Panc1 (cell line): ENCODE measurements around the gene TRAPPC2B.

Experiments
- TCF7L2 ChIP-seq: IDR thresholded peaks from 2 replicates; pipeline ENCODE4 v1.6.1; 2011; ENCODE audit warnings: mild to moderate bottlenecking, low read depth, low read length, inconsistent platforms
- TF ChIP-seq, protein P1 (sequence below): fragments of 450-650 bp; IDR thresholded peaks from 2 replicates; pipeline ENCODE4 v1.5.1; 2017; ENCODE audit warnings: mild to moderate bottlenecking
- TF ChIP-seq, protein P2 (sequence below), 2 experiments: IDR thresholded peaks; 2 replicates each; pipeline ENCODE4 v1.6.1; 2011 to 2012; ENCODE audit warnings: low read depth in 2 of 2, control low read depth in 1 of 2, low read length in 1 of 2, mild to moderate bottlenecking in 1 of 2, moderate library complexity in 1 of 2; ENCODE audit not compliant: insufficient read depth in 1 of 2

DNA sequence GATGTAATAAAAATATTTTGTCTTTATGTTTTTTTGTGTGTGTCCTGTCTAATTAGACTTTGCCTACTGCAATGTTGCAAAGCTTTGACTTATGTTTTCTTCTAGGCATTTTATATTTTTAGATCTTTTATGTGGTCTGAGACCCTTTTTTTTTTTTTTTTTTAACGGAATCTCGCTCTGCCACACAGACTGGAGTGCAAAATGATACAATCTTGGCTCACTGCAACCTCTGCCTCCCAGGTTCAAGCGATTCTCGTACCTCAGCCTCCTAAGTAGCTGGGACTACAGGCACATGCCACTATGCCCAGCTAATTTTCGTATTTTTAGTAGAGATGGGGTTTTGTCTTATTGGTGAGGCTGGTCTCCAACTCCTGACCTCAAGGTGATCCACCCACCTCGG, 20.8 kb upstream of the TRAPPC2B start:
- TF ChIP-seq, protein P1, sequence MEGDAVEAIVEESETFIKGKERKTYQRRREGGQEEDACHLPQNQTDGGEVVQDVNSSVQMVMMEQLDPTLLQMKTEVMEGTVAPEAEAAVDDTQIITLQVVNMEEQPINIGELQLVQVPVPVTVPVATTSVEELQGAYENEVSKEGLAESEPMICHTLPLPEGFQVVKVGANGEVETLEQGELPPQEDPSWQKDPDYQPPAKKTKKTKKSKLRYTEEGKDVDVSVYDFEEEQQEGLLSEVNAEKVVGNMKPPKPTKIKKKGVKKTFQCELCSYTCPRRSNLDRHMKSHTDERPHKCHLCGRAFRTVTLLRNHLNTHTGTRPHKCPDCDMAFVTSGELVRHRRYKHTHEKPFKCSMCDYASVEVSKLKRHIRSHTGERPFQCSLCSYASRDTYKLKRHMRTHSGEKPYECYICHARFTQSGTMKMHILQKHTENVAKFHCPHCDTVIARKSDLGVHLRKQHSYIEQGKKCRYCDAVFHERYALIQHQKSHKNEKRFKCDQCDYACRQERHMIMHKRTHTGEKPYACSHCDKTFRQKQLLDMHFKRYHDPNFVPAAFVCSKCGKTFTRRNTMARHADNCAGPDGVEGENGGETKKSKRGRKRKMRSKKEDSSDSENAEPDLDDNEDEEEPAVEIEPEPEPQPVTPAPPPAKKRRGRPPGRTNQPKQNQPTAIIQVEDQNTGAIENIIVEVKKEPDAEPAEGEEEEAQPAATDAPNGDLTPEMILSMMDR, result no peak
- TF ChIP-seq, protein P2, sequence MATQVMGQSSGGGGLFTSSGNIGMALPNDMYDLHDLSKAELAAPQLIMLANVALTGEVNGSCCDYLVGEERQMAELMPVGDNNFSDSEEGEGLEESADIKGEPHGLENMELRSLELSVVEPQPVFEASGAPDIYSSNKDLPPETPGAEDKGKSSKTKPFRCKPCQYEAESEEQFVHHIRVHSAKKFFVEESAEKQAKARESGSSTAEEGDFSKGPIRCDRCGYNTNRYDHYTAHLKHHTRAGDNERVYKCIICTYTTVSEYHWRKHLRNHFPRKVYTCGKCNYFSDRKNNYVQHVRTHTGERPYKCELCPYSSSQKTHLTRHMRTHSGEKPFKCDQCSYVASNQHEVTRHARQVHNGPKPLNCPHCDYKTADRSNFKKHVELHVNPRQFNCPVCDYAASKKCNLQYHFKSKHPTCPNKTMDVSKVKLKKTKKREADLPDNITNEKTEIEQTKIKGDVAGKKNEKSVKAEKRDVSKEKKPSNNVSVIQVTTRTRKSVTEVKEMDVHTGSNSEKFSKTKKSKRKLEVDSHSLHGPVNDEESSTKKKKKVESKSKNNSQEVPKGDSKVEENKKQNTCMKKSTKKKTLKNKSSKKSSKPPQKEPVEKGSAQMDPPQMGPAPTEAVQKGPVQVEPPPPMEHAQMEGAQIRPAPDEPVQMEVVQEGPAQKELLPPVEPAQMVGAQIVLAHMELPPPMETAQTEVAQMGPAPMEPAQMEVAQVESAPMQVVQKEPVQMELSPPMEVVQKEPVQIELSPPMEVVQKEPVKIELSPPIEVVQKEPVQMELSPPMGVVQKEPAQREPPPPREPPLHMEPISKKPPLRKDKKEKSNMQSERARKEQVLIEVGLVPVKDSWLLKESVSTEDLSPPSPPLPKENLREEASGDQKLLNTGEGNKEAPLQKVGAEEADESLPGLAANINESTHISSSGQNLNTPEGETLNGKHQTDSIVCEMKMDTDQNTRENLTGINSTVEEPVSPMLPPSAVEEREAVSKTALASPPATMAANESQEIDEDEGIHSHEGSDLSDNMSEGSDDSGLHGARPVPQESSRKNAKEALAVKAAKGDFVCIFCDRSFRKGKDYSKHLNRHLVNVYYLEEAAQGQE (IDR thresholded peaks at IDR 0.05; ENCODE audit: insufficient read depth in 1 of 2, low read depth in 2 of 2, low read length in 1 of 2), result no peak
- TF ChIP-seq TCF7L2, result no peak
